Parathyroid adenoma (tissue), 2 donors: ENCODE data around the gene FARSB.

ENCODE experiments used
- H2AFZ ChIP-seq: fragments of 300-600 bp; sonication (generic); one replicate; pipeline ENCODE4 v1.7.0; 2017; ENCODE audit warnings: antibody characterized with exemption, mild to moderate bottlenecking
- H3K27ac ChIP-seq: fragments of 300-600 bp; sonication (generic); one replicate; pipeline ENCODE4 v1.7.0; 2017
- H3K27me3 ChIP-seq: fragments of 300-600 bp; sonication (generic); one replicate; pipeline ENCODE4 v1.7.0; 2017; ENCODE audit warnings: low read length; ENCODE audit not compliant: control insufficient read depth, insufficient read depth
- H3K36me3 ChIP-seq: fragments of 300-600 bp; sonication (generic); one replicate; pipeline ENCODE4 v1.7.0; 2017; ENCODE audit warnings: low read length; ENCODE audit not compliant: control insufficient read depth, insufficient read depth
- H3K4me1 ChIP-seq: fragments of 300-600 bp; sonication (generic); one replicate; pipeline ENCODE4 v1.7.0; 2017; ENCODE audit warnings: control low read depth
- H3K4me2 ChIP-seq: fragments of 300-600 bp; sonication (generic); one replicate; pipeline ENCODE4 v1.7.0; 2017; ENCODE audit warnings: low read length
- H3K4me3 ChIP-seq: fragments of 300-600 bp; sonication (generic); one replicate; pipeline ENCODE4 v1.7.0; 2017; ENCODE audit warnings: low read depth, low read length
- H3K79me2 ChIP-seq: fragments of 300-600 bp; sonication (generic); one replicate; pipeline ENCODE4 v1.7.0; 2017; ENCODE audit warnings: control low read depth
- H3K9ac ChIP-seq: fragments of 300-600 bp; sonication (generic); one replicate; pipeline ENCODE4 v1.7.0; 2017; ENCODE audit warnings: mild to moderate bottlenecking
- H3K9me3 ChIP-seq: fragments of 300-600 bp; sonication (generic); one replicate; pipeline ENCODE4 v1.7.0; 2017; ENCODE audit warnings: low read length; ENCODE audit not compliant: control insufficient read depth
- TF ChIP-seq, protein P1 (sequence below): fragments of 300-600 bp; sonication (generic); IDR thresholded peaks from one replicate; pipeline ENCODE4 v1.7.0; 2017; ENCODE audit warnings: antibody characterized with exemption, mild to moderate bottlenecking
- donor health status: primary hyperparathyroidism.

The FARSB gene

DNA sequence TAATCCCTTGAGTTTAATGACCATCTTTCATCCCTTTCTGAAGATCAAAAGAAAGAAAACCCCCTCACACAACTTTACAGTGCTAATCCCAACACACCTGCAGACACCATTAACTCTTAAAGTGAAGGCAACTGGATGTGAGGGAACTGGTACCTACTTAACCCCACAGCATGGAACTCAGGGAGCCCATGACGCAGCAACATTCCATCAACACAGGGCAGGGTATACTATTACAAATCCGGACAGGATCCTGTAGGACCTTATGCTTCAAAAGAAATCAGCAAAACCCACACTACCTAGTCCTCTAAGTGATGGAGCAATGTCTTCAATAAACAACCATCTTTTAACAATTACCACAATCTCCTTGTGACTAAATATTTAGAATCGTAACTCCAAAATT, 78.6 kb downstream of the FARSB start:
- Histone ChIP-seq H3K9me3 (no peaks in the 10 kb centered on the region), H3K79me2 (peaks cover 3% of the 10 kb centered on the region), H3K27ac (no peak overlapping the region), H3K36me3 (no peaks in the 10 kb centered on the region), H3K4me2 (no peak overlapping the region), H3K27me3 (no peaks in the 10 kb centered on the region), H3K9ac (no peak overlapping the region), H3K4me3 (no peak overlapping the region), H2AFZ (no peak overlapping the region), H3K4me1 (peaks cover 12% of the 10 kb centered on the region)
- TF ChIP-seq, protein P1, sequence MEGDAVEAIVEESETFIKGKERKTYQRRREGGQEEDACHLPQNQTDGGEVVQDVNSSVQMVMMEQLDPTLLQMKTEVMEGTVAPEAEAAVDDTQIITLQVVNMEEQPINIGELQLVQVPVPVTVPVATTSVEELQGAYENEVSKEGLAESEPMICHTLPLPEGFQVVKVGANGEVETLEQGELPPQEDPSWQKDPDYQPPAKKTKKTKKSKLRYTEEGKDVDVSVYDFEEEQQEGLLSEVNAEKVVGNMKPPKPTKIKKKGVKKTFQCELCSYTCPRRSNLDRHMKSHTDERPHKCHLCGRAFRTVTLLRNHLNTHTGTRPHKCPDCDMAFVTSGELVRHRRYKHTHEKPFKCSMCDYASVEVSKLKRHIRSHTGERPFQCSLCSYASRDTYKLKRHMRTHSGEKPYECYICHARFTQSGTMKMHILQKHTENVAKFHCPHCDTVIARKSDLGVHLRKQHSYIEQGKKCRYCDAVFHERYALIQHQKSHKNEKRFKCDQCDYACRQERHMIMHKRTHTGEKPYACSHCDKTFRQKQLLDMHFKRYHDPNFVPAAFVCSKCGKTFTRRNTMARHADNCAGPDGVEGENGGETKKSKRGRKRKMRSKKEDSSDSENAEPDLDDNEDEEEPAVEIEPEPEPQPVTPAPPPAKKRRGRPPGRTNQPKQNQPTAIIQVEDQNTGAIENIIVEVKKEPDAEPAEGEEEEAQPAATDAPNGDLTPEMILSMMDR = no peak

DNA sequence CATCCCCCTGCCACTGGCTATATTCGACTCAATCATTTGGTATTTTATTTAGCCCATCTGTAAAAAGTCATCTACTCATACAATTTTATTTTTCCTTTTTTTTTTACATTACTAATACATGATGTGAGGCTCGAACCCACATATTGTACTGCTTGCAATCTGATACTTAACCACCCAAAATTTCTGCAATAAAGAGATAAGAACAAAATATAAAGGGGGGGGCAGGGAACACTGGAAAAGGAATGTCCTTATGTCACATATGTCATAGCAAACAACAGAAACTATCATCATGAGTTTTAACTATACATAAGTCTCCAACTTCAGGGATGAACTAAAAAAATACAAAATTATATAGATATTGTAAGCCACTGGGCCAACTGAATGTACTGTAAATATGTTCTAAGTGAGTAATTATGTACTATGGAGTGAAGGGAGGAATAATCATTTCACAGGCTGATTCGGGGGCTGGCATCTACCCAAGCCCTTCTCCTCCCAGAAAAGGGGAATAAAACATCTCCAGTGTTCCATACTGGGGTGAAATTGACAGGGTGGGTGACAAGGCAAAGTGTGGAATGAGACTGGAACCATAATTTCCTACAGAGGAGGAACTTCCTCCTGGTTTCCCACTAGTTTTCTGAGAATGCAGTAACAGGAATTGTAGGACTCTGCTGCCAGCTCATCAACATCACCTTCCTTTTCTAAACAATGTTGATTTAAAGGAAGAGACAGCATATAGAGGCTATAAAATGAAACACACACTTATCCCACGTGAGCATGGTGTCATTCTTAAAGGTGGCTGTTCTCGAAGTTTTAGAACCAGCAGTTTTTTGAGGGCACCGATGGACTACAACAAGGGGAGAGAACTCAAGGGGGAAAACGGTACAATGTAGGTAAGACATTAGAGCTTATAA, 79.5 kb downstream of the FARSB start:
- TF ChIP-seq, protein P1 = no peak
- Histone ChIP-seq H3K79me2 (no peaks in the 10 kb centered on the region), H3K4me1 (peaks cover 13% of the 10 kb centered on the region)

DNA sequence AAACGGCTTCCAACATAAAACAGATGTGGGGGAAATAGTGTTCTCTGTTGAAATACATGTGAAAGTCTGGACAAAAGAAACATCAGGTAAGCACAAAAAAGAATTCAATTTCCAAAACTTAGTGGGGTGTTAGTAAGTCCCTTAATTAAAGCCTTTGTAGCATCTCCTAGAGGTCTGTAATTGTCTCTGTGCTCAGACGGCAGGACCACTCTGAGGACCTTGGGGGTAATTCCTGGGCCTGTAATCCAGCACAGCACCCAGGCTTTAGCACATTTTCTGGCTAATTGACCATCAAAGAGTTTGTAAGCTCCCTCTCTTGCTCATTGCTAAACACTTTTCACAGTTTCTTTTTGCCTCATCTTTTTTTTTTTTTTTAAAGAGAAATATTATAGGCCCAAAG, 80.3 kb downstream of the FARSB start:
- Histone ChIP-seq H3K79me2 (no peaks in the 10 kb centered on the region), H3K36me3 (no peaks in the 10 kb centered on the region), H3K27me3 (no peaks in the 10 kb centered on the region), H3K4me3 (no peak overlapping the region), H3K4me1 (peaks cover 13% of the 10 kb centered on the region), H3K9me3 (no peaks in the 10 kb centered on the region), H3K4me2 (no peak overlapping the region), H3K27ac (no peak overlapping the region), H3K9ac (no peak overlapping the region), H2AFZ (no peak overlapping the region)
- TF ChIP-seq, protein P1 = no peak

More for the DNA sequence above, 79.5 kb downstream of the FARSB start:
- Histone ChIP-seq H3K27me3 (no peaks in the 10 kb centered on the region), H3K9ac (no peak overlapping the region), H3K36me3 (no peaks in the 10 kb centered on the region), H3K4me3 (no peak overlapping the region), H2AFZ (no peak overlapping the region), H3K9me3 (no peaks in the 10 kb centered on the region), H3K27ac (no peak overlapping the region), H3K4me2 (no peak overlapping the region)

DNA sequence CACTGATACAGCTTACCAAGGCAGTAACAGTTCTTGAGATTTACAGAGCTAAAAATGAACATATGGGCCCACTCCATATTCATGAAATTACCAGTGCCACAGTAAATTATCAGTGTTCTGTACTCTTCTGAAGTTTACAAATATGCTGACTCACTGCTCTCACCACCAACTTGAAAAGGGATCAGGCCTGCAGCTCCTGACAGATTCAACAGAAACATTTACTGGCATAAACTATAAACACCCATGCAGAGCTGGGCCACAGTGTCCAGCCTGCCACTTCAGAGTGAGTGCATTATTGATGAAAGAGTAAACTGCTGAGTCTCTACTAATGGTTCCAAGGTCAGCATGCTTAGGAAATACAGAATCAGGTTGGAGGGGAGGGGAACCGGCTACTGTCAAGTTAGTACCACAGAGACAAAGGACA, 83.1 kb downstream of the FARSB start:
- H3K4me2 ChIP-seq = peak overlapping the region; percentile 33
- H3K4me1 ChIP-seq = peaks cover 20% of the 10 kb centered on the region
- H3K79me2 ChIP-seq = no peaks in the 10 kb centered on the region
- no peak overlapping the region for H3K9ac ChIP-seq
- no peak overlapping the region for H2AFZ ChIP-seq
- H3K27ac ChIP-seq = peak overlapping the region; percentile 53
- H3K36me3 ChIP-seq = no peaks in the 10 kb centered on the region
- no peaks in the 10 kb centered on the region for H3K9me3 ChIP-seq
- TF ChIP-seq, protein P1 = no peak
- H3K4me3 ChIP-seq = no peak overlapping the region
- no peaks in the 10 kb centered on the region for H3K27me3 ChIP-seq
